Measurements from ENCODE around the gene HDAC4. TPM values are rescaled to one million over a fixed set of nuclear protein-coding genes. Genes with fewer than 3 reads are reported as not detected.
"Not testable (repeated sequence)": the region's sequence is repeated elsewhere in the genome, so short reads cannot be mapped to it uniquely, and the experiment has no call there.

HDAC4 gene
- polyA plus RNA-seq, 4 donors = 12.0 to 14.1 (median 12.6) TPM

- no peak for DNase-seq (ENCODE audit: low read depth in 4 of 4, low spot score in 3 of 4)
Measured at GRCh38 chr2:239182981-239183791, 217.6 kb downstream of the HDAC4 start.

DNA sequence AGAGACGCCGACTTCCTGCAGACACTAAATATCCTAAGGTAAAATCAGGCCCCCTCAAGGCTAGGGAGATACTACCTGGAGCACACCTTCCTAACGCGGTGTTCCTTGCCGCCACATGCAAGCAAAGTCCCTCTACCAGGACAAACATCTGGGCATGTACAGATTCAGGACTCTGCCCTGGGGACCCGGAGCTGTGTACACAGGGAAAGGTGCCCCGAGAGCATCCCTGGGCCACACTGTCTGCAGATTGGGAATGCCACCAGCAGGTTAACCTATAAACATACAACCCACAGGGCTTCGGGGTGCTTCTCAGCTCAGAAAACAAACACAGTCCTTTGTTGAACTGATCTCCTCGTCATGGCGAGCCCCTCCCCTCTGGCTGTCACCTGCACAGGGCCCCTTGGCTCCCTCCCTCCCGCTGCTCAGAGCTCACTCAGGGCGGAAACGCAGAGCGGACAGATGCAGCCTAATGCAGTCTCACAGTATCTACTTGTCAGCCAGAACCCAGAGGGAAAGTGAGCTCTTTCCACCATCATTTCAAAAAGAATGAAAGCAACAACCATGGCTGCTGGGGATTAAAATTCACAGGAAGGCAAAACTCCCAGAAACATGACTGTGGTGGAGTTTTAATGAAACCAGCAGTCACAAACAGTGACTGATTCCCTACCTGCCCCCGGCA is 218.8 kb downstream of the HDAC4 start:
- peak in 2 of 4 donors; percentile 28 to 53 for DNase-seq (ENCODE audit: low read depth in 4 of 4, low spot score in 3 of 4)

DNA sequence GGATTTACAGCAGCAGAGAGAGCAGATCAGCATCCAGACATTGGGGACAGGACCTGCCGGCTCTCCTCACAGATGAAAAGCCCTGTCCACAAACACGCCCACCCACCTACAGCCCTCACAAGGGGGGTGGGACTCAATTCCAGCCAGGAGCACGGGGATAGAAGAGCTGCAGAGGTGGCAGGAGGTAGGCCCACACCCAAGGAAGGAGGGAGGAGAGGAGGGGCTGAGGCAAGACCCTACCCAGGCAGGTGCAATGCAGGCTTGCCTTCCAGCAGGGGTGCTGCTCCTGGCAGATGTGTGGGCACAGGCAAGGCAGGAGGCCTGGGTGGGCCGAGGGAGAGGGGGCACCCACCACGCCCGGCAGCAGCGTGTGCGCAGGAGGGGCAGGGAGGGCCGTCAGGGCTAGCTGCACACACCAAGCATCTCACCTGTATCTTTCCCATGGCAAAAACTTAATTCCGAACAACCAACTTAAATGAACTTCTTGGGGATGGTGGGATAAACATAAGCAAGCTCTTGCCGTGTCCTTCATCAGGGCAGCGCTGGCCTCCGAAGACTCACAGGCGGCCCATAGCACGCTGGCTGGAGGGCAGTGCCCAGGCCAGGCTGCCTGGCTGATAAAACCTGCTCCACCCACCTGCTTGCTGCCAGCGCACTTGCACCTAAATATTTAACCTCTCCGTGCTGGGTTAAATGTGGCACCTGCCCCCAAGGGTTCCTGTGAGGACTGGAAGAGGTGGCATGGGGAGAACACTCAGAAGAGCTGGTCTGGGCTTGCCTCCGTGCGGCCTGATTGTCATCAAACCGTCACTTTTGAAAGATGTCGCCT is 219.5 kb downstream of the HDAC4 start:
- no peak for DNase-seq (ENCODE audit: low read depth in 4 of 4, low spot score in 3 of 4)

- no peak for DNase-seq (ENCODE audit: low read depth in 4 of 4, low spot score in 3 of 4)
Measured at GRCh38 chr2:239180526-239181073, 220.2 kb downstream of the HDAC4 start.

DNA sequence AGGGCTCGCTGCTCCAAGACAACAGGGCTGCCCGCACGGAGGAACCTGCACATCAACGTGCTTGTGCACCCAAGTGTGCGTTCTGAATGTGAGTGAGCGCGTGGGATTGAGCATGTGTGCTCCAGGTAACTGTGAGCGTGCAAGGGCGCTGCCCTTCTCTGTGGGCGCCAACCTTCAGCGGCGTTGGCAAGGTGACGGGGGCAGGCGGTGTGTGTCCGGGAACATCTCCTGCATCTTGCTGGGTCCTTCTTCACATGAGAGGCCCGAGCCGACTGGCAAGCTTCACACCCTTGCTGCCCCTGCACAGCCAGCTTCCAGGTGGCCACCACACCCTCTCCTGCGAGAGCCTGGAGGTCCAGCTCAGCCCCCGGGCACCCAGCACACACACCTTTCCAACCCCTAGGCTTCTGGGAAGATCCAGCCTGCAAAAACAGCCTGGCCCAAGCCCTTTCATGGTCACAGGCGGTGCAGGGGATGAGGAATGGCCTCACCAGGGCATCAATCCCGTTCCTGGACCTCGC is 220.9 kb downstream of the HDAC4 start:
- DNase-seq (ENCODE audit: low read depth in 4 of 4, low spot score in 3 of 4) = no peak

DNA sequence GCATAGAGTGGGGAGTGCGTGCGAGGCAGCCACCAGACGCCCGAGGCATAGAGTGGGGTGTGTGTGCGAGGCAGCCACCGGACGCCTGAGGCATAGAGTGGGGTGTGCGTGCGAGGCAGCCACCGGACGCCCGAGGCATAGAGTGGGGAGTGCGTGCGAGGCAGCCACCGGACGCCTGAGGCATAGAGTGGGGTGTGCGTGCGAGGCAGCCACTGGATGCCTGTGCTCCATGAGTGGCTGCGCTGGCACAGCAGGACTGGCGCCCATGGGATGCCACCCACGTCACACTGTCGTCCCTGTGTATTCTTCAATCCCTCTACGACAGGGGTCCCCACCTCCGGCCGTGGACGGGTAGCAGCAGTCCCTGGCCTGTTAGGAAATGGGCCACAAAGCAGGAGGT is 221.9 kb downstream of the HDAC4 start:
- DNase-seq (ENCODE audit: low read depth in 4 of 4, low spot score in 3 of 4) = no peak

DNA sequence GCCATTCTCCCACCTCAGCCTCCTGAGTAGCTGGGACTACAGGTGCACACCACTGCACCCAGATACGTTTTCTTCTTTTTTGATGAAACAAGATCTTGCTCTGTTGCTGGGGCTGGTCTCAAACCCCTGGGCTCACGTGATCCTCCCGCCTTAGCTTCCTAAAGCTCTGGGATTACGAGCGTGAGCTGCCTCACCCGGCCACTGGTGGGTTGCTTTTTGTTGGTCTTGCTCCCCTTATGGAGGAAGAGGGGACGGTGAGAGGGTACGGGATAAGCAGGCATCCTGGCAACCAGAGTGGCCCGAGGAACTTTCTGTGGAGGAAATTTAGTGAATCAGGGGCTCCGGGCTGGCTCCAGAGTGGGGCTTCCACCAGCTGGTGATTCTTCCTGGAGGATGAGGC is 222.3 kb downstream of the HDAC4 start:
- DNase-seq (ENCODE audit: low read depth in 4 of 4, low spot score in 3 of 4) = no peak

GRCh38 chr2:239177908-239178307 is 222.9 kb downstream of the HDAC4 start:
- DNase-seq (ENCODE audit: low read depth in 4 of 4, low spot score in 3 of 4) = no peak

DNA sequence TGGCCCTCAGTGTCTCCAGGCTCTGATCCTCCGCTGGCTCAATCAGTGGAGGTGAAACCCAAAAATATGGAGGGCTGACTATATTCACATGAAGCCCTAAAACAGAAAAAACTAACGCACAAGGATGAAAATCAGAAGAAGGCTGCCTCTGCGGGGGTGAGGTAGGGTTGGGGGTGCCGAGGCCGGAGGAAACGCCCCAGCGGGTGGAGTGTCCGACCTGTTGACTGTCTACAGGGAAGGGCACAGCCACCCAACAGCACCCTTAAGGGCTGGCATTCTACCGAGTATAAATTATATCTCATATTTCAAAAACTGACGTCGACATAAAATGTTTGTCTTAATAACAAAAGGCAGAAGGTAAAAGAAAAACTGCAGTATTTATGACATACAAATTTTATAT is 223.5 kb downstream of the HDAC4 start:
- DNase-seq (ENCODE audit: low read depth in 4 of 4, low spot score in 3 of 4) = no peak

GRCh38 chr2:239176138-239176803 is 224.5 kb downstream of the HDAC4 start:
- DNase-seq (ENCODE audit: low read depth in 4 of 4, low spot score in 3 of 4) = not testable (repeated sequence)

- no peak for DNase-seq (ENCODE audit: low read depth in 4 of 4, low spot score in 3 of 4)
Measured at GRCh38 chr2:239175181-239175580, 225.6 kb downstream of the HDAC4 start.

DNA sequence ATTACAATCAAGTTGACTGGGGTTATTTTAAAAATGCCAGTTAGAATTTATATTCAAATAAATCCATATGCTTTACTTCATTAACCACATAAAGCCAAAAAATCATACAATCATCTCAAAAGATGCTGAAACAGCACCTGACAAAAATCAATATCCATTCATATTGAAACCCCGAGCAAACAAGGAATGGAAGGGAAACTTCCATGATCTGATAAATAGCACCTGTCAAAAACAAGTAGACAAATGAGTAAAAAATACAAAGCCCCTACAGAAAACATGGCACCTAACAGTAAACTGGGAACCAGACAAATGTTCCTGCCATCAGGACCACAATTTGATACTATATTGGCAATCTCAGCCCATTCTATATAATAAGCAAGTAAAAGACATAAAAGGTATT is 227.5 kb downstream of the HDAC4 start:
- DNase-seq (ENCODE audit: low read depth in 4 of 4, low spot score in 3 of 4) = no peak

- DNase-seq (ENCODE audit: low read depth in 4 of 4, low spot score in 3 of 4) = no peak
Measured at GRCh38 chr2:239171643-239172042, 229.2 kb downstream of the HDAC4 start.

DNA sequence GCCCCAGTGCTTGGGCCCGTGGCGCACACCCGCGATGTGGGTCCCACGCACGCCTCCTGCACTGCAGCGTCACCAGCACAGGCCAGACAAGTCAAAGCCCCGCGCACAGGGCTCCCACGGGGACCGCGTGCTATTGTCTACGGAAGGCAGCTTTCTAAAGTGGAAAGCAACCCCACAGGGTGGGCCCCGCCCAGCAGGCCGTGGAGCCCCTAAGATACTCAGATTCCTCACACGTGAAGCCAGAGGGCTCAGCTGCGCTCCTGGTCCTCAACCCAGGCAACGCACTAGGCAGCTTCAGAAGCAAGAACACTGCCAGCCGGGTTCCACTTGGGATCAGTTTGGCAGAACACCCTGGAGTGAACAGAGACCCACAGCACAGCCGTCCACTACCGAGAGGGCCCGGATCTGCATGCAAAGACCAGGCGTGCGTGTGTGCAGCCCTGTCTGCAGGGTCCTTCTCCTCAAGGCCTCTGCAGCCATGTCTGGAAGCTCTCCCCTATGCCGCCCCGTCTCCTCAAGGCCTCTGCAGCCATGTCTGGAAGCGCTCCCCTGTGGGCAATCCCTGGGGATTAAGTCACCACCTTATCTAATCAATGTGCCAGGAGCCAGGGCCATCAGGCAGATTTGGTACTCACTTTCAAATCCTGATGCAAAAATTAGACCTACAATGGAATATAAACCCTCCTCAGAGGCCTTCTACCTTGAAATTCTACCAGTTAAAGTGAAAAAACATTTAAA is 231.3 kb downstream of the HDAC4 start:
- DNase-seq (ENCODE audit: low read depth in 4 of 4, low spot score in 3 of 4) = no peak

GRCh38 chr2:239168575-239168974 is 232.2 kb downstream of the HDAC4 start:
- no peak for DNase-seq (ENCODE audit: low read depth in 4 of 4, low spot score in 3 of 4)

DNA sequence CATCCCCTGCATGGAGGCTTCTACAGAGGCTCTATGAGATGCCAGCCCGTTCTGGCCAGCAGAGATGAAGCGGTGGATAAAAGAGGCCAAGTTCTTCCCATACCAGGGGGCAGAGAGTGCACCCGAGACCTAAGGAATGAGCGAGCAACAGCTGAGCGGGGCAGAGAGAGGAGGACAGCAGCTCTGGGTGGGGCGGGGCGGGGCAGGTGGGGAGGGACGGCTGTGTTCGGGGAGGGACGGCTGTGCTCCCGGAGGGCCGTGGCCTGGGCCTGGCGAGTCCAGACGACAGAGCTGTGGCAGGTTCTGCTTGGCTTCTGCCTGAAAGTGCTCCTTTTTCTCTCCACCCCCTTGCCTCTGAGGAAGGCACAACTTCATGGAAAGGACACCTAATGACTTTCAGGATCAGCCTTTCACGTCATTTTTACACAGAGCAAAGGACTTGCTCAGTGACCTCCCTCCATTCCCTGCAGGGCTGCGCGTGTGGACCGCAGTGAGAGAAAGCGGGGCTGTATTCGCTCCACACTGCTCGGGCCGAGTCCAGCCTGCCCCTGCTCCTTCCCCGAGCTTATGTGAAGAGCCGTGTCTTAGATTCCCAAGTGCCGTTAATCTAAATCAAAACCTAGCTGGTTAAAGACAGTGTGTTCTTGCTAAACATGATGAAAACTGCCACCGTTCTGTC is 232.9 kb downstream of the HDAC4 start:
- DNase-seq (ENCODE audit: low read depth in 4 of 4, low spot score in 3 of 4) = no peak

DNA sequence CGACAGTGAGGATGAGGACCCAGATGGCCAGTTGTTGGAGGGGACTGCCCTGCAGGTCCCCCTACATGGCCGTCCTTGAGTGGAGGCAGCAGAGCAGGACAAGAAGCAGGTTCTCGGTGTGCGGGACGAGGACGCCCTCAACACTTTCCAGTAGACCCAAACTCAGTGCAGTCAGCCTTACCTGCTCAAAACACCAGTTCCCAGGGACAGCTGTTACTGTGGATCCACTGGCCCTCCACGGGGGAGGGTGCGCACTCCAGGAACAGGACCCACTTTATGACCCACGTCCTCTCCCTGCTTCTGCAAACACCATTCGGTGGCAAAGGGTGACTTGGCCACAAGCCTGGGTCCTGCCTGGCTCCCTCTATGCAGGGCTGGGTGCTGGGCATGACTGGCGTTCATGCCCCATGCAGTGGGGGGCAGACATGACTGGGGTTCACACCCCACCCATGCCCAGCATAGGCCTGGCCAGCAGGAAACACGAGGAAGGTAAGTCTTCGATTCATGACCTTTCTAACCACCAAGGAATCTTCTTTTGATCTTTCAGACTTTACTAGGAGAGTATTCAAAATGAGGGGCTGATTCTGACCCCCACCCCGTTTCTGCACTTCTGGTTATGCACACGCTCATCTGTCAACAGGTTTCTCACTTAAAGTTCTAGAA is 233.7 kb downstream of the HDAC4 start:
- DNase-seq (ENCODE audit: low read depth in 4 of 4, low spot score in 3 of 4) = no peak

GRCh38 chr2:239166201-239166834 is 234.5 kb downstream of the HDAC4 start:
- DNase-seq (ENCODE audit: low read depth in 4 of 4, low spot score in 3 of 4) = no peak
